Measurements from ENCODE around the gene NAV2. TPM values are rescaled to one million over a fixed set of nuclear protein-coding genes. Genes with fewer than 3 reads are reported as not detected.
"Not testable (repeated sequence)": the region's sequence is repeated elsewhere in the genome, so short reads cannot be mapped to it uniquely, and the experiment has no call there.

NAV2 gene
- total and polyA plus RNA-seq, 4 donors: 5.0 to 250 (median 51.4) TPM

GRCh38 chr11:19892387-19892786, 179.8 kb downstream of the NAV2 start:
- no peak for ATAC-seq (ENCODE audit: low FRiP score)
- Histone ChIP-seq H3K27ac (ENCODE audit: low read depth in 1 of 2, low read length in 2 of 2) (peak overlapping the region; percentile 6 to 20), H3K27me3 (ENCODE audit: control insufficient read depth in 1 of 2, insufficient read depth in 2 of 2, low read length in 1 of 2) (no peaks in the 10 kb centered on the region), H3K4me3 (ENCODE audit: low read length in 2 of 2) (no peak overlapping the region), H3K4me1 (ENCODE audit: control insufficient read depth in 1 of 2, insufficient read depth in 2 of 2, low read length in 2 of 2) (peaks cover 5 to 8% of the 10 kb centered on the region in 2 donors), H3K9me3 (ENCODE audit: control insufficient read depth, low read length) (no peaks in the 10 kb centered on the region), H3K36me3 (ENCODE audit: control insufficient read depth in 1 of 2, insufficient read depth in 2 of 2, low read length in 1 of 2) (peaks cover 2 to 4% of the 10 kb centered on the region in 2 donors)
- intact Hi-C loops (cut with DNase I): loop anchor here in 1 of 2 donors (5.0 kb wide), 1 partner anchor 75 kb away; no protein-coding TSS in a partner anchor
- peak in 1 of 2 donors; percentile 42 for DNase-seq
- WGBS, 2 donors: 58 to 65% methylated on average over 11 of the region's 11 CpGs

GRCh38 chr11:19892876-19893275, 180.2 kb downstream of the NAV2 start:
- H3K27me3 ChIP-seq (ENCODE audit: control insufficient read depth in 1 of 2, insufficient read depth in 2 of 2, low read length in 1 of 2): no peaks in the 10 kb centered on the region
- intact Hi-C loops (cut with DNase I): loop anchor here in 1 of 2 donors (5.0 kb wide), 1 partner anchor 76 kb away; no protein-coding TSS in a partner anchor
- H3K9me3 ChIP-seq (ENCODE audit: control insufficient read depth, low read length): no peaks in the 10 kb centered on the region
- WGBS, 2 donors: 10 to 13% methylated on average over 1 of the region's 1 CpG
- no peak for ATAC-seq (ENCODE audit: low FRiP score)
- H3K36me3 ChIP-seq (ENCODE audit: control insufficient read depth in 1 of 2, insufficient read depth in 2 of 2, low read length in 1 of 2): peaks cover 4 to 6% of the 10 kb centered on the region in 2 donors
- H3K4me1 ChIP-seq (ENCODE audit: control insufficient read depth in 1 of 2, insufficient read depth in 2 of 2, low read length in 2 of 2): peaks cover 5 to 8% of the 10 kb centered on the region in 2 donors
- H3K4me3 ChIP-seq (ENCODE audit: low read length in 2 of 2): no peak overlapping the region
- DNase-seq: no peak
- H3K27ac ChIP-seq (ENCODE audit: low read depth in 1 of 2, low read length in 2 of 2): peak overlapping the region in 1 of 2 donors; percentile 6

GRCh38 chr11:19894404-19894803, 181.8 kb downstream of the NAV2 start:
- Histone ChIP-seq H3K9me3 (ENCODE audit: control insufficient read depth, low read length) (no peaks in the 10 kb centered on the region), H3K27me3 (ENCODE audit: control insufficient read depth in 1 of 2, insufficient read depth in 2 of 2, low read length in 1 of 2) (no peaks in the 10 kb centered on the region), H3K27ac (ENCODE audit: low read depth in 1 of 2, low read length in 2 of 2) (peak overlapping the region in 1 of 2 donors; percentile 61), H3K4me1 (ENCODE audit: control insufficient read depth in 1 of 2, insufficient read depth in 2 of 2, low read length in 2 of 2) (peaks cover 3 to 8% of the 10 kb centered on the region in 2 donors), H3K4me3 (ENCODE audit: low read length in 2 of 2) (no peak overlapping the region), H3K36me3 (ENCODE audit: control insufficient read depth in 1 of 2, insufficient read depth in 2 of 2, low read length in 1 of 2) (peaks cover 4% of the 10 kb centered on the region in 2 donors)
- intact Hi-C loops (cut with DNase I): loop anchor here in 1 of 2 donors (5.0 kb wide), 1 partner anchor 77 kb away; no protein-coding TSS in a partner anchor
- WGBS, 2 donors: 83 to 87% methylated on average over 2 of the region's 2 CpGs
- ATAC-seq (ENCODE audit: low FRiP score): no peak
- DNase-seq: no peak

- H3K27me3 ChIP-seq (ENCODE audit: control insufficient read depth in 1 of 2, insufficient read depth in 2 of 2, low read length in 1 of 2); intact Hi-C loops (cut with DNase I); DNase-seq; H3K36me3 ChIP-seq (ENCODE audit: control insufficient read depth in 1 of 2, insufficient read depth in 2 of 2, low read length in 1 of 2); H3K4me1 ChIP-seq (ENCODE audit: control insufficient read depth in 1 of 2, insufficient read depth in 2 of 2, low read length in 2 of 2); H3K9me3 ChIP-seq (ENCODE audit: control insufficient read depth, low read length); H3K4me3 ChIP-seq (ENCODE audit: low read length in 2 of 2); H3K27ac ChIP-seq (ENCODE audit: low read depth in 1 of 2, low read length in 2 of 2); ATAC-seq (ENCODE audit: low FRiP score): not testable (repeated sequence)
- 24 to 31% methylated on average over 3 of the region's 3 CpGs for WGBS, 2 donors
Observed at GRCh38 chr11:19895037-19895436, 182.4 kb downstream of the NAV2 start.

- ATAC-seq (ENCODE audit: low FRiP score) (no peak), DNase-seq (no peak)
- H3K27ac ChIP-seq (ENCODE audit: low read depth in 1 of 2, low read length in 2 of 2): no peak overlapping the region
- H3K4me1 ChIP-seq (ENCODE audit: control insufficient read depth in 1 of 2, insufficient read depth in 2 of 2, low read length in 2 of 2): peaks cover 0 to 1% of the 10 kb centered on the region in 2 donors
- 88% methylated on average over 5 of the region's 5 CpGs for WGBS, 2 donors
- no peak overlapping the region for H3K4me3 ChIP-seq (ENCODE audit: low read length in 2 of 2)
- no peaks in the 10 kb centered on the region for H3K9me3 ChIP-seq (ENCODE audit: control insufficient read depth, low read length)
- peaks cover 4% of the 10 kb centered on the region in 2 donors for H3K36me3 ChIP-seq (ENCODE audit: control insufficient read depth in 1 of 2, insufficient read depth in 2 of 2, low read length in 1 of 2)
- intact Hi-C loops (cut with DNase I): no loop called here
- no peaks in the 10 kb centered on the region for H3K27me3 ChIP-seq (ENCODE audit: control insufficient read depth in 1 of 2, insufficient read depth in 2 of 2, low read length in 1 of 2)
Observed at GRCh38 chr11:19895776-19896175, 183.1 kb downstream of the NAV2 start.

GRCh38 chr11:19903620-19904069, 191.0 kb downstream of the NAV2 start:
- Histone ChIP-seq H3K4me1 (ENCODE audit: control insufficient read depth in 1 of 2, insufficient read depth in 2 of 2, low read length in 2 of 2) (peaks cover 0 to 7% of the 10 kb centered on the region in 2 donors), H3K27ac (ENCODE audit: low read depth in 1 of 2, low read length in 2 of 2) (peak overlapping the region in 1 of 2 donors; percentile 74), H3K9me3 (ENCODE audit: control insufficient read depth, low read length) (no peaks in the 10 kb centered on the region), H3K27me3 (ENCODE audit: control insufficient read depth in 1 of 2, insufficient read depth in 2 of 2, low read length in 1 of 2) (no peaks in the 10 kb centered on the region), H3K36me3 (ENCODE audit: control insufficient read depth in 1 of 2, insufficient read depth in 2 of 2, low read length in 1 of 2) (peaks cover 0 to 6% of the 10 kb centered on the region in 2 donors), H3K4me3 (ENCODE audit: low read length in 2 of 2) (no peak overlapping the region)
- peak; percentile 82 to 85 for DNase-seq
- 0 to 4% methylated on average over 1 of the region's 1 CpG for WGBS, 2 donors
- intact Hi-C loops (cut with DNase I): loop anchor here (2.0 to 10.0 kb wide), 4 partner anchors 159 to 346 kb away; no protein-coding TSS in a partner anchor
- ATAC-seq (ENCODE audit: low FRiP score): peak; percentile 85

- ATAC-seq (ENCODE audit: low FRiP score) (peak; percentile 49), DNase-seq (no peak)
- peaks cover 0 to 6% of the 10 kb centered on the region in 2 donors for H3K36me3 ChIP-seq (ENCODE audit: control insufficient read depth in 1 of 2, insufficient read depth in 2 of 2, low read length in 1 of 2)
- H3K4me1 ChIP-seq (ENCODE audit: control insufficient read depth in 1 of 2, insufficient read depth in 2 of 2, low read length in 2 of 2): peaks cover 0 to 7% of the 10 kb centered on the region in 2 donors
- H3K27me3 ChIP-seq (ENCODE audit: control insufficient read depth in 1 of 2, insufficient read depth in 2 of 2, low read length in 1 of 2): no peaks in the 10 kb centered on the region
- peak overlapping the region in 1 of 2 donors; percentile 30 for H3K27ac ChIP-seq (ENCODE audit: low read depth in 1 of 2, low read length in 2 of 2)
- no peaks in the 10 kb centered on the region for H3K9me3 ChIP-seq (ENCODE audit: control insufficient read depth, low read length)
- intact Hi-C loops (cut with DNase I): loop anchor here (2.0 to 10.0 kb wide), 4 partner anchors 47 to 341 kb away; no protein-coding TSS in a partner anchor
- 3 to 6% methylated on average over 2 of the region's 2 CpGs for WGBS, 2 donors
- no peak overlapping the region for H3K4me3 ChIP-seq (ENCODE audit: low read length in 2 of 2)
Observed at GRCh38 chr11:19905280-19905853, 192.7 kb downstream of the NAV2 start.

GRCh38 chr11:19906126-19906525, 193.5 kb downstream of the NAV2 start:
- no peak for DNase-seq
- peaks cover 2 to 7% of the 10 kb centered on the region in 2 donors for H3K4me1 ChIP-seq (ENCODE audit: control insufficient read depth in 1 of 2, insufficient read depth in 2 of 2, low read length in 2 of 2)
- ATAC-seq (ENCODE audit: low FRiP score): no peak
- peak overlapping the region in 1 of 2 donors; percentile 46 for H3K27ac ChIP-seq (ENCODE audit: low read depth in 1 of 2, low read length in 2 of 2)
- intact Hi-C loops (cut with DNase I): loop anchor here (5.0 to 10.0 kb wide), 3 partner anchors 46 to 226 kb away; no protein-coding TSS in a partner anchor
- no peaks in the 10 kb centered on the region for H3K27me3 ChIP-seq (ENCODE audit: control insufficient read depth in 1 of 2, insufficient read depth in 2 of 2, low read length in 1 of 2)
- peaks cover 0 to 6% of the 10 kb centered on the region in 2 donors for H3K36me3 ChIP-seq (ENCODE audit: control insufficient read depth in 1 of 2, insufficient read depth in 2 of 2, low read length in 1 of 2)
- no peak overlapping the region for H3K4me3 ChIP-seq (ENCODE audit: low read length in 2 of 2)
- no peaks in the 10 kb centered on the region for H3K9me3 ChIP-seq (ENCODE audit: control insufficient read depth, low read length)
- 65 to 68% methylated on average over 3 of the region's 3 CpGs for WGBS, 2 donors
